Stimulated activated CD8-positive, alpha-beta memory T cell treated with anti-CD3 and anti-CD28 coated beads, Interleukin-4, amount 100 ng/mL, for 1 hour (primary cell): Measurements from ENCODE around the gene SLC6A19.
"Not testable (repeated sequence)": the region's sequence is repeated elsewhere in the genome, so short reads cannot be mapped to it uniquely, and the experiment has no call there.

Experiments used
- DNase-seq, 2 donors: peaks; one replicate each; pipeline ENCODE4 v3.0.0-alpha.2; 2020; ENCODE audit warnings: low read depth in 2 of 2, low spot score in 1 of 2

Gene SLC6A19

DNA sequence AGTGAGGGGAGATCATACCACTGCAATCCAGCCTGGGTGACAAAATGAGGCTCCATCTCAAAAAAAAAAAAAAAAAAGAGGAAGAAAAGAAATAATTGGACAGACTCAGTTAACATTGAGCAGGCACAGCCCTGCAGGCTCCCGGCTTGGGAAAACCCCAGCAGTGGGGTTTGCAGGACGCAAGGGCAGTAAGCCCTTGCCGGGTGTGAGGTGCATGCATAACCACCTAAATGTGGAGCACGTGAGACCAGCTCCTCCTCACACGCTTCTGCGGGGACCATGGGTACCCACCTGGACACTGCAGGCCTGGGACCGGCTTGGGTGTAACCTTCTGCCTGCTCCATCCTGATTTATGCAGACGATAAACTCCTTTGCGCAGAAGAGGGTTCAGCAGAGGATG lies 19.0 kb downstream of the SLC6A19 start:
- DNase-seq, result no peak

DNA sequence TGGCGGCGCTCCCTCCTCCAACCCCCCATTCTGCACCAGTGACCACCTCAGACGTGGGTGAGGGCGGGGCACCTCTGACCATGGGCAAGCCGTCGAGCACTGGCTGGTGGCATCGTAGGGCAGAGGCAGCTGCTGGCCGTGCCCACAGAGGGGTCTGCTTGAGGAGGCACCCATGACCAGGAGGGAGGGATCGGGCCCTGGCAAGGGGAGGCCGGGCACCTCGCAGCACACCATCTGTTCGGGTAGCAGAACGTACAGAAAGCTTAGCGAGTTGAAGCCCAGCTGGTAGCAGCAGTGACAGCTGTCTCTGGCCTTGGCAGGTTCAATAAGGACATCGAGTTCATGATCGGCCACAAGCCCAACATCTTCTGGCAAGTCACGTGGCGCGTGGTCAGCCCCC lies 19.4 kb downstream of the SLC6A19 start:
- no peak for DNase-seq

DNA sequence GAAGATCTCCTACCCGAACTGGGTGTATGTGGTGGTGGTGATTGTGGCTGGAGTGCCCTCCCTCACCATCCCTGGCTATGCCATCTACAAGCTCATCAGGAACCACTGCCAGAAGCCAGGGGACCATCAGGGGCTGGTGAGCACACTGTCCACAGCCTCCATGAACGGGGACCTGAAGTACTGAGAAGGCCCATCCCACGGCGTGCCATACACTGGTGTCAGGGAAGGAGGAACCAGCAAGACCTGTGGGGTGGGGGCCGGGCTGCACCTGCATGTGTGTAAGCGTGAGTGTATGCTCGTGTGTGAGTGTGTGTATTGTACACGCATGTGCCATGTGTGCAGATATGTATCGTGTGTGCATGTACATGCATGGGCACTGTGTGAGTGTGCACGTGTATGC lies 20.3 kb downstream of the SLC6A19 start:
- DNase-seq, result no peak

DNA sequence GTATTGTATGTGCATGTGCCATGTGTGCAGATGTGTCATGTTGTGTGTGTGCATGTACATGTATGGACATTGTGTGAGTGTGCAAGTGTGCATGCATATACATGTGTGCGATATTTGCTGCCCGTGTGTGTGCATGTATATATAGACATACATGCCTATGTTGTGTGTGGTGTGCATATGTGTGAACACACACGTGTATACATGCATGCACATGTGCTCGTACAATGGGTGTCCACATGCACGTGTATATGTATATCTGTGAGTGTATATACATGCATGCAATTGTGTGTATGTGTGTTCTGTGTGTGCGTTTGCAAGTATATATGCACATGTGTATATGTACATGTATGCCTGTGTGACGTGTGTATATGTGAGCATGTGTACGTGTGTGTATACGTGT lies 20.8 kb downstream of the SLC6A19 start:
- DNase-seq, result no peak

DNA sequence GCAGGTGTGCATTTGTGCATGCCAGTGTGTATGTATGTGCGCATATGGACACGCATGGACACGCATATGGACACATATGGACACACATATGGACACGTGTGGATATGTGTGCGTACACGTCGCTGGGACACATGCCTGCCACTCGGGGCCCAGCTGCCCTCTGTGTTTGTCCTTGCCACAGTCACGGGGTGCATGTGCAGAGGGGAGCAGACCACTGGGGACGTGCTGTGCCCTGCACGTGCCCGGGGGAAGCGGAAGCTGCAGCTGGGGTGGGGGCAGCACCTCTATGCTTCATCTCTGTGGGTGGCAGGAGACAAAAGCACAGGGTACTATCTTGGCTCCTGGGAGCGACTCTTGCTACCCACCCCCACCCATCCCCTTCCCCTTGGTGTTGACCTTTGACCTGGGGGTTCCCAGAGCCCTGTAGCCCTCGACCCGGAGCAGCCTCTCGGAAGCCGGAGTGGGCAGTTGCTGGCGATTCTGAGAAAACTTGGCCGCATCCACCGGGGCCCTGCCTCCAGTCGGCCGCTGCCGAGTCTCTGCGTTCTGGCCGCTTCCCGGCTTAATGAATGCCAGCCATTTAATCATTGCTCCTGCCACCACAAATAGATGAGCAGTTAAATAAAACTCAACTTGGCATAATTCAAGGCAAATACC lies 21.4 kb downstream of the SLC6A19 start:
- no peak for DNase-seq

DNA sequence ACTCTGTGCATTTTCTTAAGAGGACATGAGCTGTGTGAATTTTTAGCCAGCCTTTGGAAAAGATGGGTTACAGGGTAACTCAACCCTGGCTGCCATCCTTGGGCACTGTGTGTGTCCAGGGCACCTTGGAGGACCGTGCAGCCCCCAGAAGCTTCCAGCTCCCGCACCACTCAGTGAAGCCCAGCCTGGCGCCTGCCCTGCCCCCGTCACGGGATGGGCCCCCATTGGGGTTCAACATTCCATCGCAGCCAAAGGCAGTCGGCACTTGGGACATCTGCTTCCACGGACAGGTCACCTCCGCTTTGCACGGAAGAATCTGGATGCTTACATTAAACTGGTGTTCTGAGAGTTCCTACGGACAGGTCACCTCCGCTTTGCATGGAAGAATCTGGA lies 21.9 kb downstream of the SLC6A19 start:
- DNase-seq, result no peak

DNA sequence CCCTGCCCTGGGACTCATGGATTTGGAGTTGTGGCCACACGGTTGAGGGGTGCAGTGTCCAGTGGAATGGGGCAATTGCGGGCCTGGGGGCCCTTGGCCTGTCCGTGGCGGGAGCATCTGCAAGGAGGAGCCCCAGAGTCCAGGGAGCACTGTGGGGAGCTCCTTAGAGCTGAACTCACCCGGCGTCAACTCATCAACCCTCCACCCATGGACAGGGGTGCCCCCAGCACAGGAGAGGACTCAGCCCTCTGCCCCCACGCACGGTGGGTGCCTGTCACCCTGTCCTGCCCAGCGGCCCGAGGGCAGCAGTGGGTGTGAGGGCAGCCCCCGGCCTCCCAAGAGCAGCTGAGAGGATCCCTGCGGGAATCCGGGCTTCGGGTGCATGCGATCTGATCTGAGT lies 23.2 kb downstream of the SLC6A19 start:
- no peak for DNase-seq

DNA sequence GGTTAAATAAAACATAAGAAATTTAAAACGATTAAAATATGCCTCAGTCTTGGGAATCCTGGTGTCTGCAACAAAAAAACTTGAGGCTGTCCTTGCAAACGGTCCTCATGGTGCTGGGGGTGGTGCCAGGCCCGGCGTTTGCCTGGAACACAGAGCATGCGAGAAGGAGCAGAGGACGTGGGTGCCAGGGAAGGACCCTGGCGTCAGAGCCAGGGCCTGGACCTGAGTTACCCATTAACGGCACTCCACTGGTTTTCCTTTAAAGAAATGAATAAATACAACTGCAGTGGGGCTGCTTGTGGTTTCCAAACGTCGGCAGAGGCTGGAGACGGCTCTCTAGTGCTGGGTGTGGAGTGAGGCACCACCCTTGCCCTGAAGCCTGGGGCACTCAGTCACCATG lies 23.7 kb downstream of the SLC6A19 start, which contains the start of gene SLC6A18:
TSS of gene SLC6A18 (plus strand) at position 301 of the 400 bp plus-strand sequence. CDS start at position 398, 97 bp downstream.
- DNase-seq, result no peak

DNA sequence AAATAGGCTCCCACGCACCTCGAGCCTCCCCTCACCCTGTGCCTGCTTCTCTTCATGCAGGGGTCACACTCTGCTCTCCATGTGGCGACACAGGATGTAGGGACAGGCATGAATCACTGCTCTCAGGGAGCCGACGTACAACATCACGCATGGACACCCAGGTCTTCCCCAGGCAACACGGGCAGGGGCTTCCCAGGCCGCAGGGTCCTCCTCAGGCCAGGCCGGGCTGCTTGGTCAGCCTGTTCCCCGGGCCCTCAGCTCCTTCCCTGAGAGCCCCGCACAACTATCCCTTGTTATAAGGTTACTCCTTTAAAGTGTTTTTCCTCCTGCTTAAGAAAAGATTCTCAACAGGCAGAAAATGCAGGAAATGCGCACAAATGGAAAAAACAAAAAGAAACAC lies 24.8 kb downstream of the SLC6A19 start:
- DNase-seq, result no peak

DNA sequence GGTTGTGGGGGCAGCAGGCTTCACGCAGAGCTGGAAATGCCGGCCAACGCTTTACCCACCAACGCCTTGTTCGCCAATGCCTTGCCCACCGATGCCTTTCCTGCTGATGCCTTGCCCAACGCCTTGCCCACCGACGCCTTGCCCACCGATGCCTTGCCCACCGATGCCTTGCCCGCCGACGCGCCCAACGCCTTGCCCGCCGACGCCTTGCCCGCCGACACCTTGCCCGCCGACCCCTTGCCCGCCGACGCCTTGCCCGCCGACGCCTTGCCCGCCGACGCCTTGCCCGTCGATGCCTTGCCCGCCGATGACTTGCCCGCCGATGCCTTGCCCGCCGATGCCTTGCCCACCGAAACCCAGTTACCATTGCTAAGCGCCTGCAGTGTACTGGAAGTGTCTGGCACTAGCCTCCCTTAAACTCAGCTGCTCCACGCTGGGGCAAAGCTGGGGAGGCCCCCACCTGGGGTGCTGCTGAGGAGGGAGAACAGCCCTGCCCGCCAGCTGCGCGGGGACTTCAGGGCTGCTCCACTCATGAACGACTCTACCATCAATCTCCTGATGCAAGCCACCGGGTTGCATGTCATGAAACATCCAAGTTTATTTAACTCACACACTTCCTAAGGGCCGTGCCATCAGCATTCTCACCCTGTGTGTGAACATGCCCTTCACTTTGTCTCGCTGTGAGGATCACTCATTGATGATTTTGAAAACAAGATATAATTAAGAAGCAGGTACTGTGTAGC lies 25.6 kb downstream of the SLC6A19 start:
- DNase-seq, result no peak

DNA sequence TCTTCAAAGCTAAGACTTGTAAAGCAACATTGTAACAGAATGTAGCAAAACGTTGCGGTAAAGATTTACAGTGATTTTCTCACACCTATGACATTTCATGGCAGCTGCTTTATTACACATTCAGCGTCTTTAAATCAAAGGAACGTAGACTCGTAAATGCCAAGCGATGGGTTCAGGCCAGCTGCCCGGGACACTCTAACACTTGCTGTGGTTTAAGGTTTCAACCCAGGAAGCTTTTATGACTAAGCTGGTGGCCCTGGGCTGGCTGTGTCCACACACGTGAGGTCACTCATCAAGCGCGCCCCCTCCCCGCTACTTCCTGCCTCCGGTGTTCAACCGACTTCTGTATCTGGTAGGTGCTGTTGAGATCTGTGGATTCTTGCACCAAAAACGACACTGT lies 26.3 kb downstream of the SLC6A19 start:
- no peak for DNase-seq

DNA sequence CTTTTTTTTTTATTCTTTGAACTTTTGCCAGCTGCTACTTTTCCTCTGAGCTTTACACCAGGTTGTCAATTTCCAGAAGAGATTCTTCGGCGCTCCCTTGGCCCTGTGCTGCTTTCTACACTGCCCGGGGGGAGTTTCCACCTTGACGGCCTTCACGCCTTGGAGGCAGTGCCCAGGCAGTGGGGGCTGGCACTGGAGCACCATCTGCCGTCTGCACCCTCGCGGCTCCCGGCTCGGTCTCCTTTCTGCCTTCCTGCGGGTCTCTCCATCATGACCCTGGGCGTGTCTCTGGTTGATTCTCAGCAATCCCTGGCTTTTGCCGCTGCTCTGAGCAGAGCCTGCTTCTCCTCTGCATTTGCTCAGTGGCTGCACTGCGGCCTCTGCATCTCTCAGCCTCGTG lies 26.7 kb downstream of the SLC6A19 start:
- DNase-seq, result no peak

DNA sequence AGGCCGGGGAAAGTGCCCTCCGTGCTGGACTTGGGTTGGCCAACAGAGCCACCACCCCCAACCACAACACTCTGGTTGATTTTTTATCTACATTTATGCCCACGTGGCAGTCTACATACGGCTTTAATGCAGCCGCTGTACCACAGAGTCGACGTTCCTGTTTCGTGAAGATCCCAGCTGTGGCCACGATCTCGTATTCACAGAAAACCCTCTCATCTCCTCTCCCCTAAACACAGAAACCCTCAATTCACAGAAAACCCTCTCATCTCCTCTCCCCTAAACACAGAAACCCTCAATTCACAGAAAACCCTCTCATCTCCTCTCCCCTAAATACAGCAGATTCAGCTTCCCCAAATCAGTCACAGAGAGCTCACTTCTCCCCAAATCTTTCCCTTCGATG lies 27.6 kb downstream of the SLC6A19 start:
- DNase-seq, result not testable (repeated sequence)

DNA sequence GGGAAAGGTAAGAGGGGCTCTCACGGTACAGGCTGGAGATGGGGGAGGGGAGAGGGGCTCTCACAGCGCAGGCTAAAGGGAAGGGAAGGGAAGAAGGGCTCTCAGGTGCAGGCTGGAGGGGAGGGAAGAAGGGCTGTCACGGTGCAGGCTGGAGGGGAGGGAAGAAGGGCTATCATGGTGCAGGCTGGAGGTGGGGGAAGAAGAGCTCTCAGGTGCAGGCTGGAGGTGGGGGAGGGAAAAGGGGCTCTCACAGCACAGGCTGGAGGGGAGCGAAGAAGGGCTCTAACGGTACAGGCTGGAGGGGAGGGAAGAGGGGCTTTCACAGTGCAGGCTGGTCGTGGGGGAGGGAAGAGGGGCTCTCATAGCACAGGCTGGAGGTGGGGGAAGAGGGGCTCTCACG lies 28.4 kb downstream of the SLC6A19 start:
- no peak for DNase-seq

DNA sequence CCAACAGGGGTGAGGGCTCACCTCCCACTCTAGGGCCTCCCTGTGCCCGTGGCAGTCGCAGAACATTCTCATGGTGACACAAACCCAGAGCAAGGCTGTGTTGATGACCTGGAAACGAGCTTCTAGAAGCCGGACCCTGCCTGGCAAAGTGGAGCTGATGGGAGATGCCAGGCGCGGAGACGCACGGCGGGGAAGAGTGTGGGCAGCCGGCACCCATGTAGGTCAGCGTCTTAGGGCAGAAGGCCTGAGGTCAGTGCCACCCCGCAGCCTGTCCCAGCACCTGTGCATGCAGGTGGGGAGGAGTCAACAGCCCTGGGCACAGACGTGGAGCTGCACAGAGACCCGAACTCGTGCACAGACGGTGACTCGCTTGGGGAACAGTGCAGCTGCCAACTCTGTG lies 29.2 kb downstream of the SLC6A19 start:
- DNase-seq, result no peak

DNA sequence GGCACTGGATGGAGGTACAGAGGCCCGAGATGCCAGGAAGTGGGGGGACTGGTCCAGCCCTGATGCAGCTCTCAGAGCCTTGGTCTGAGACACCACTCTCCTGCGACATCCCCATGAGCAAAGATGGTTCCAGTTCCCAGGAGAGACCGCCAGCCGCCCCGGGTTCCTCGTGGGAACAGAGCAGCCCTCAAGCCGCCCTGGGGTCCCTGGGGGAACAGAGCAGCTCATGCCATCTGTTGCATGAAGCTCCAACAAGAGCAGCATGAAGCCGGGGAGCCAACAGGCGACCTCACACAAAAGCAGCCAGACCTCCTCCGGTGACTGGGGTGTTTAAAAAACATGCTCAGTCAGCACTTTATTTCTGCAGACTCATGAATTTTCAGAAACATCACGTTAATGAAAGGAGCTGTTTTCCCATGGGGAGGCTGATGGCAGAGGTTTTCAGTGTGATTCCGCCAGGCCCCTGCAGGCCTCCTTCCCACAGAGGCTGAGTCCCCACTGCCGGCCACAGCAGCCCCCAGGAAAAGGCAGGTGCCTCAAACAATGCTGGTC lies 30.0 kb downstream of the SLC6A19 start:
- DNase-seq, result no peak

DNA sequence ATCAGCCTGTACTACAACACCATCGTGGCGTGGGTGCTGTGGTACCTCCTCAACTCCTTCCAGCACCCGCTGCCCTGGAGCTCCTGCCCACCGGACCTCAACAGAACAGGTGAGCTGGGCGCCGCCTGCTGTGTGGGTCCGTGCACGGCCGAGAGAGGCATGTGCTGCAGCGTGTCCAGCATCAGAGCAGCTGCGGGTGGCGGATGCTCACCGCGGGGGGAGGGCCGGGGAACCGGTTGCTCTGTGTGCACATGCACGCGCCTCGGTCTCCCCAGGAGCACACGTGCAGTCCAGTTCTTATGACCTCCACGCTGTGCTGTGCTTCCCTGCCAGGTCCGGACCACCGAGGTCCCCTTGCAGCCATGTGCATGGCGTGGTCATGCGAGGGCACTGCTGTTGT lies 31.4 kb downstream of the SLC6A19 start:
- DNase-seq, result no peak

DNA sequence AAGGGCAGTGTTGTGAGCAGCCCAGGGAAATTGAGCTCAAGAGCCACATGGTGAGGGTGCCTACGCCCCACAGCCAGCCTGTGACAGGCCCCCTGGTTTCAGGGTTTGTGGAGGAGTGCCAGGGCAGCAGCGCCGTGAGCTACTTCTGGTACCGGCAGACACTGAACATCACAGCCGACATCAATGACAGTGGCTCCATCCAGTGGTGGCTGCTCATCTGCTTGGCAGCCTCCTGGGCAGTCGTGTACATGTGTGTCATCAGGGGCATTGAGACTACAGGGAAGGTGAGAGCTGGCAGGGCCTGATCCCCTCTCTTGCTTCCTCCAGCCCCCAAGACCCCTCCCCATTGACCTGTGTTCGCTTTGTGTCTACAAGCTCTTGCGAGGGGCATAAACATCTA lies 34.0 kb downstream of the SLC6A19 start:
- DNase-seq, result no peak

DNA sequence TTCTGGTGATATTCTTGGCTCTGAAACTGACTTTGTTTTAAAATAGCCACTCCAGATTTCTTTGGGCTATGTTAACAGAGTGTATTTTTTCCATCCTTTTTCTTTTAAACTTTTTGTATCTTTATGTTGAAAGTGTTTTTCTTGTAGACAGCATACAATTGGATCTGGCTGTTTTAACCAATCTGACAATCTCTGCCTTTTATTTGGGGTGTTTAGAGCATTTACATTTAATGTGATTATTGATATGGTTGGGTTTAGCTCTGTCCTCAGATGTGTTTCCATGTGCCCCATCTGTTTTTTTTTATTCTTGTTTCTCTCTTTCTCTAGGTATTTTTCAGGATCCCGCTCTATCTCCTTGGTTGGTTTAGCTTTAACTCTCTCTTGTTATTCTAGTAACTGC lies 34.4 kb downstream of the SLC6A19 start:
- no peak for DNase-seq

DNA sequence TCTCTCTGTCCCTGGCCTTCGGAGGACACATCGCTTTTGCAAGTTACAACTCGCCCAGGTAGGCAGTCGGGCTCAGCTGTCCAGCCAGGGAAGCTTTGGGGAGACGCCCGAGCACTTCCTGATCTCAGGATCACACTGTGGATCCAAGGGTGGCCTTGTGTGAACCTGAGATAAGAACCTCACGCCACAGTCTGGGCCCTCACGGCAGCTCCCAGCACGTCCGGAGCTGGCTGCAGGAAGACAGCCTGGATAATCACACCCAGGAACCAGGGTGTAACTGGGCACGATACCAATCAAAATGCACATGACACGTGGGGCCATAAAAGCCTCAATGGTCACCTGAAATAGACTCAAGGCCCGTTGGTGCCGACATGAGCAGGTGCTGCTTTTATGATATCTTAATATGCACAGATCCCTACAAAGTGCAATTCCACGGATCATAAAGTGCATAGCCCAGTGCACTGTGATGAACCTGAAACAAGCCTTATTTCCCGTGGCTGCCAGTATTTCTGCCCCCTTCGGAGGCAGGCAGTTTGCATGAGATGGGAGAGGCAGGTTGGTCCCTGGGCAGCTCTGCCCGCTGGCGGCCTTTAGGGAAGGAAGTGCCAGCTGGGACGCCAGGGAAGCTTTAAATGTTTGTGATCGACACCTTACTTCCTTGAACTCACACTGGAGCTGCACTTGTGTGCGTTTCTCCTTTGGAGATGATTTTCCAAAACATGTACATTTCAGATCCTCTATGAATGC lies 38.3 kb downstream of the SLC6A19 start:
- no peak for DNase-seq

DNA sequence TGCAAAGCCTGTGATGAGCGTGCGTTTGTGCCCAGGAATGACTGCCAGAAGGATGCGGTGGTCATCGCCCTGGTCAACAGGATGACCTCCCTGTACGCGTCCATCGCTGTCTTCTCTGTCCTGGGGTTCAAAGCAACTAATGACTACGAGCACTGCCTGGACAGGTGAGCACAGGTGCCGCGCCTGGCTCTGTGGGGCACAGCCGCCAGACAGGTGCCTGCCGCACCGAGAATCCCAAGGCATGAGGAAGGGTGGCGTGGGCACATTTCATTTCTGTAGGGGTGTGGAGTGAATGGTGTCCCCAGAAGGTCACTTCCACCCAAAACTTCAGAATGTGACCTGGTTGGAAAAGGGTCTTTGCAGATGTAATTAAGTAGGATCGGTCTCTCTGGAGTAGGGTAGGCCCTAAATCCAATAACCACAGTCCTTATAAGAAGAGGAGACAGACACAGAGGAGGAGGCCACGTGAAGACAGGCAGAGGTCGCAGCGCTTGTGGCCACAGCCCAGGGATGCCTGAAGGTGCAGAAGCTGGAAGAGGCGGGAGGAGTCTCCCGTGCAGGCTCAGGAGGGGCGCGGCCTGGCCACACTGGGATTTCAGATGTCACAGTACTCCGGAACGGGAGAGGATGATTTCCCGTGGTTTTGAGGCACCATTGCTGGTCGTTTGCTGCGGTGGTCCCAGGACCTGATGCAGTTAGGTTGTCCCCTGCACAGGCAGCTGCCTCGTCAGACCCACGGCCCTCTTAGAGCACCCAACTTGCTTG lies 39.3 kb downstream of the SLC6A19 start:
- DNase-seq, result no peak
